Vagina (tissue), 2 donors: ENCODE data around the gene ACSS2.

Experiments
- CTCF ChIP-seq, 3 experiments: fragments of 450-650 bp in 2 of 3; fragments of 200-600 bp in 1 of 3; sonication (generic) in 1 of 3; IDR thresholded peaks; one replicate each; pipeline ENCODE4 v1.5.1; 2017 to 2019; ENCODE audit warnings: antibody characterized with exemption in 3 of 3, mild to moderate bottlenecking in 2 of 3, moderate library complexity in 2 of 3
- POLR2A ChIP-seq, 2 donors: fragments of 450-650 bp; IDR thresholded peaks; one replicate each; pipeline ENCODE4 v1.6.1; 2017; ENCODE audit warnings: antibody characterized with exemption in 2 of 2, mild to moderate bottlenecking in 2 of 2, moderate library complexity in 2 of 2

- no peak for TF ChIP-seq CTCF (IDR thresholded peaks at IDR 0.05)
- TF ChIP-seq POLR2A (IDR thresholded peaks at IDR 0.05) = no peak
Observed at GRCh38 chr20:34850969-34851368, 25.4 kb upstream of the ACSS2 start.
